ENCODE results near the gene SAC3D1. TPM values are rescaled to one million over a fixed set of nuclear protein-coding genes. Genes with fewer than 3 reads are reported as not detected.

The SAC3D1 gene
- total RNA-seq, 1 donor from 2014 or later, result 14.4 TPM

GRCh38 chr11:65089621-65090020 lies 48.6 kb downstream of the SAC3D1 start:
- DNase-seq, result no peak
- peaks cover 3% of the 10 kb centered on the region for H3K27me3 Mint-ChIP-seq (ENCODE audit: unreplicated experiment)
- TF ChIP-seq CTCF (IDR thresholded peaks at IDR 0.05; ENCODE audit: partially characterized antibody, unreplicated experiment), result no peak
- H3K4me3 Mint-ChIP-seq (ENCODE audit: unreplicated experiment), result no peak overlapping the region
- H3K4me1 Mint-ChIP-seq (ENCODE audit: low read depth, unreplicated experiment), result peaks cover 7% of the 10 kb centered on the region
- H3K27ac Mint-ChIP-seq (ENCODE audit: unreplicated experiment), result no peak overlapping the region
- peaks cover 2% of the 10 kb centered on the region for H3K9me3 Mint-ChIP-seq (ENCODE audit: unreplicated experiment)
- no peaks in the 10 kb centered on the region for H3K36me3 Mint-ChIP-seq (ENCODE audit: unreplicated experiment)

GRCh38 chr11:65090628-65091027 lies 49.6 kb downstream of the SAC3D1 start:
- H3K36me3 Mint-ChIP-seq (ENCODE audit: unreplicated experiment), result no peaks in the 10 kb centered on the region
- DNase-seq, result no peak
- H3K27ac Mint-ChIP-seq (ENCODE audit: unreplicated experiment), result no peak overlapping the region
- H3K27me3 Mint-ChIP-seq (ENCODE audit: unreplicated experiment), result peaks cover 4% of the 10 kb centered on the region
- H3K9me3 Mint-ChIP-seq (ENCODE audit: unreplicated experiment), result peaks cover 5% of the 10 kb centered on the region
- peaks cover 2% of the 10 kb centered on the region for H3K4me1 Mint-ChIP-seq (ENCODE audit: low read depth, unreplicated experiment)
- no peak overlapping the region for H3K4me3 Mint-ChIP-seq (ENCODE audit: unreplicated experiment)
- TF ChIP-seq CTCF (IDR thresholded peaks at IDR 0.05; ENCODE audit: partially characterized antibody, unreplicated experiment), result no peak

Small RNAs within 50 kb of the gene (microRNA-seq; reads per million reads assigned to microRNA genes)
- 4.5 reads per million, percentile 30 among the genes with 10 or more reads in this experiment for gene MIR6879 (ENCODE audit: unreplicated experiment)

Other genes with a start within 250 kb of the SAC3D1 start
- gene MAP4K2, start 238.0 kb upstream of the SAC3D1 start, total RNA-seq (ENCODE audit: unreplicated experiment), result 15.9 TPM
- 39.7 TPM for gene MEN1, start 230.7 kb upstream of the SAC3D1 start, total RNA-seq (ENCODE audit: unreplicated experiment)
- gene CDC42BPG, start 196.6 kb upstream of the SAC3D1 start, total RNA-seq (ENCODE audit: unreplicated experiment), result 2.3 TPM
- 114 TPM for gene EHD1, start 162.6 kb upstream of the SAC3D1 start, total RNA-seq (ENCODE audit: unreplicated experiment)
- gene ATG2A, start 124.0 kb upstream of the SAC3D1 start, total RNA-seq (ENCODE audit: unreplicated experiment), result 25.9 TPM
- gene PPP2R5B, start 116.5 kb upstream of the SAC3D1 start, total RNA-seq (ENCODE audit: unreplicated experiment), result 148 TPM
- gene GPHA2, start 105.3 kb upstream of the SAC3D1 start, total RNA-seq (ENCODE audit: unreplicated experiment), result not detected
- not detected for gene MAJIN, start 69.1 kb upstream of the SAC3D1 start, total RNA-seq (ENCODE audit: unreplicated experiment)
- gene BATF2, start 44.2 kb upstream of the SAC3D1 start, total RNA-seq (ENCODE audit: unreplicated experiment), result not detected
- 68.4 TPM for gene ARL2, start 27.1 kb upstream of the SAC3D1 start, total RNA-seq (ENCODE audit: unreplicated experiment)
- gene SNX15, start 13.8 kb upstream of the SAC3D1 start, total RNA-seq (ENCODE audit: unreplicated experiment), result 40.4 TPM
- gene NAALADL1, start 17.3 kb downstream of the SAC3D1 start, total RNA-seq (ENCODE audit: unreplicated experiment), result 1.6 TPM
- gene CDCA5, start 42.8 kb downstream of the SAC3D1 start, total RNA-seq (ENCODE audit: unreplicated experiment), result 7.7 TPM
- gene ZFPL1, start 43.0 kb downstream of the SAC3D1 start, total RNA-seq (ENCODE audit: unreplicated experiment), result 33.9 TPM
- gene VPS51, start 55.0 kb downstream of the SAC3D1 start, total RNA-seq (ENCODE audit: unreplicated experiment), result 105 TPM
- gene TM7SF2, start 70.7 kb downstream of the SAC3D1 start, total RNA-seq (ENCODE audit: unreplicated experiment), result 241 TPM
- 4.1 TPM for gene ZNHIT2, start 76.5 kb downstream of the SAC3D1 start, total RNA-seq (ENCODE audit: unreplicated experiment)
- gene FAU, start 80.9 kb downstream of the SAC3D1 start, total RNA-seq (ENCODE audit: unreplicated experiment), result 560 TPM
- 32.9 TPM for gene MRPL49, start 81.1 kb downstream of the SAC3D1 start, total RNA-seq (ENCODE audit: unreplicated experiment)
- gene SYVN1, start 93.3 kb downstream of the SAC3D1 start, total RNA-seq (ENCODE audit: unreplicated experiment), result 54.7 TPM
- not detected for gene SPDYC, start 129.0 kb downstream of the SAC3D1 start, total RNA-seq (ENCODE audit: unreplicated experiment)
- 234 TPM for gene CAPN1, start 140.7 kb downstream of the SAC3D1 start, total RNA-seq (ENCODE audit: unreplicated experiment)
- 8.6 TPM for gene POLA2, start 220.8 kb downstream of the SAC3D1 start, total RNA-seq (ENCODE audit: unreplicated experiment)

Measured in glutamatergic neuron (in vitro differentiated cells).